Measurements from ENCODE around the gene KLC3.

Gene KLC3

GRCh38 chr19:45349430-45349941, 8.9 kb downstream of the KLC3 start:
- DNase-seq, result no peak

DNA sequence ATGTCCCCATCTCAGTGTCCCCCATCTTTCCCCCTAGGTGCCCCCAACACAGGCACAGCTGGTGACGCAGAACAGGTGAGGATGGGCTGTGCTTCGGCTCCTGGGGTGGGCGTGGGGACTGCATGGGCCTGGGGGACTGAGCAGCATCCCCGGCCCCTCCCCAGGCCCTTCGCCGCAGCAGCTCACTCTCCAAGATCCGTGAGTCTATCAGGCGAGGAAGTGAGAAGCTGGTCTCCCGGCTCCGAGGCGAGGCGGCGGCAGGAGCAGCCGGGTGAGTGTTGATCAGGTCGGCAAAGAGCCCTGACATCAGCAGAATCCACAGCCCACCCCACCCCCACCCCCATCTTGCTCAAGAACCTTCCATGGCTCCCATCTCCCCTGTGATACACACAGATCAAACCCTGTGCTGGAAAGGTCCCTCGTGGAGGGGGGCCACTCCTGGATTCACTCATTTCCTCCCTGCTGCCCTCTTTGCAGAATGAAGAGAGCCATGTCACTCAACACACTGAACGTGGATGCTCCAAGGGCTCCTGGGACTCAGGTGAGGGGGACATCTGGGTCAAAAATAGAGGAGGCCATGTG, 10.0 kb downstream of the KLC3 start:
- DNase-seq, result no peak

DNA sequence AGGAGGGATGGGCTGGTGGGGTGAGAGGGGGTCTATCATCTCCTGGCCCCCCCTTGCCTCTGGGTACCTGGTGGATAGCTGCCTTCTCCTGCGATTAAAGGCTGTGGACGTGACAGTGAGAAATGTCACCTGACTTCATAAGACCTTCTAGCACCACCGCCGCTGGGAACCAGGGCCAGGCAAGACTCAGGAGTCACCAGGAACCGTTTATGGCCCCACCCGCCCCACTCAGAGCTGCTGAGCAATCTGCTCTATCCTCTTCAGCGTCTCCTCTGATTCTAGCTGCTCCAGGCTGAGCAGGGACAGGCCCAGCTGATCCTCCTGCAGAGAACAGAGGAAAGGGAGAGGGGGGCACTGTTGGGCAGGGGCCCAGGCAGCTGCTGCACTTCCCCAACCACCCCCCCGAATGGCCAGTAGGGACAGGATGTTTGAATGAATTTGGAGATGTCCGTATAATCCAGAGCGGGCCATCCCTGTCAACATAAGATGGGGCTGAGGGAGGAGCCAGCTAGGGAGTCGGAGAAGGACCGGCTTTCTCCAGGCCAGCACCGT, 10.9 kb downstream of the KLC3 start:
- DNase-seq, result no peak

DNA sequence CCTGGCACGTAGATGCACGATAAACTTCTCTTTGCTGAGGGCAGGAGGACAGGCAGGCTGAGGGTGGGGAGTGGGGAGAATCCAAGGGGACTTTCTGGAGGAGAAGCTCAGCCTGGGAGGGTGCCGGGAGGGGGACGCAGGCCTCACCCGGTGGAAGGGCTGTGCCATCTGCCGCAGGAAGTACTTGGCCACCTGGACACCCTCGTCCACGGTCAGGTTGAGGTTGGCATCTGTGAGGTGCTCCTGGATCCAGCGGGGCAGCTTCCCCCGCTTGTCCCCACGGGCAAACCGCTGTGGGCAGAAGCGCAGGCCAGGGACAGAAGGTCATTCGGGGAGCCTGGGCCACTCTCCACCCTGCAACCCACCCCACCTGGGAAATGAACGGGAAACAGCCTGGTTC, 11.5 kb downstream of the KLC3 start:
- no peak for DNase-seq

DNA sequence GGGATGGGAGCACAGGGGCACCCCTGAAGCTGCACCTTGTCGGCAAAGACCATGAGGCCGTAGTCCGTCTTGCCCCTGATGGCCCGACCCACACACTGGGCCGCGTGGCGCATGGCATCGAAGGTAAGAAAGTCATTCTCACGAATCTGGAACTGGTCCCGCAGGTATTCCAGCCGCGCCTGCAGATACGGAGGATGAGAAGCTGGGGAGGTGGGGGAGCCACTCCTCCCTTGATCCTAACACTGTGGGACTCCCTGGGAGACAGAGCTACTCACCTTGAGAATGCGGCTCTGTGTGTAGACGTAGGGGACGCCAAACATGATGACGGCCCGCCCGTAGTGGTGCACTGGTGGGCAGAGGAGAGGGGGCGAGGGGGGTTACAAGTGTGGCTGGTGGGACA, 11.9 kb downstream of the KLC3 start:
- DNase-seq, result no peak

GRCh38 chr19:45352914-45353796, 12.6 kb downstream of the KLC3 start:
- no peak for DNase-seq

GRCh38 chr19:45354241-45354842, 13.8 kb downstream of the KLC3 start:
- no peak for DNase-seq

- no peak for DNase-seq
Observed at GRCh38 chr19:45355402-45355801, 14.9 kb downstream of the KLC3 start.

DNA sequence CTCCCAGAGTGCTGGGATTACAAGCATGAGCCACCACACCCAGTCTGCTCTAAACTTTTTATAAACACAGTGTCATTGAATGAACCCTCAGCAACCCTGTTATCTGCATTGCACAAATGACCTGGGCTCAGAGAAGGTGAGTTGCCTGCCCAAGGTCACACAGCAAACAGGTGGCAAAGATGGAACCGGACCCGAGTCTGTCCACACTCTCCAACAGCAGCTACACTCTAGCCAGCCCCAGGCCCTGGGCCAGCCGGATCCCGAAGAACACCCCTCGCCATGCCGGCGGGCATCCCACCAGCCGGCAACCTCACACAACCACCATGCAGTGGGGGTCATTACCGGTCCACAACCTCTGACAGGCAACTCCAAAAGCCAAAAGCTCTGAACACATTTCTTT, 15.4 kb downstream of the KLC3 start:
- no peak for DNase-seq

DNA sequence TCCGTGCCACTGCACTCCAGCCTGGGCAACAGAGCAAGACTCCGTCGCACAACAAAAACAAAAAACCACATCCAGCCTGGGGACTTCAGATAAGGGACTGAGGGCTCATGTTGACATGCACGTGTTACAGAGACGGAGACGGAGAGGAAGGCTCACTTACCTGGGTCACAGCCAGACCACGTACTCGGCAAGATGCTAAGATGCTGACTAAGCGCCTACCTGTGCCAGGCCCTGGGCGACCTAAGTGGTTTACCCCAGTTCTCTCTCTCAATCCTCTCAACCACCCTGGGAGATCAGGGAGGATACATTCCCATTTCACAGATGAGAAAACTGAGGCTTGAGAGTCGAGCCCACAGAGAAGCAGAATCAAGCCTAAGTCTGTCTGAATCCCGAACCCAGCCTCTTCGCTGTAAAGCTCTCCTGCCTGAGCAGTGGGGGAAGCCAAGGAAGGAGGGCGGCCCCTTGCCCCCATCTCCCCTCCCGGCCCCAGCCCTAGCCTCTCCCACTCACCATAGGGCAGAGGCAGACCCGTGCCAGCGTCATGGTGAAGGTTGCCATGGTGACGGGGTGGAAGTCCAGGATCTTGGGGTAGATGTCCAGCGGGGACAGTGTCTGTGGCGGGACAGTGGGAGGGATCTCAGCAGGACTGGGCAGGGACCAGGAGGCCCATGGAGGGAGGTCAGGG, 16.4 kb downstream of the KLC3 start:
- DNase-seq, result no peak

GRCh38 chr19:45357445-45357783, 16.9 kb downstream of the KLC3 start:
- DNase-seq, result no peak

GRCh38 chr19:45358213-45358792, 17.8 kb downstream of the KLC3 start:
- no peak for DNase-seq

GRCh38 chr19:45361608-45362007, 21.1 kb downstream of the KLC3 start:
- DNase-seq, result no peak

DNA sequence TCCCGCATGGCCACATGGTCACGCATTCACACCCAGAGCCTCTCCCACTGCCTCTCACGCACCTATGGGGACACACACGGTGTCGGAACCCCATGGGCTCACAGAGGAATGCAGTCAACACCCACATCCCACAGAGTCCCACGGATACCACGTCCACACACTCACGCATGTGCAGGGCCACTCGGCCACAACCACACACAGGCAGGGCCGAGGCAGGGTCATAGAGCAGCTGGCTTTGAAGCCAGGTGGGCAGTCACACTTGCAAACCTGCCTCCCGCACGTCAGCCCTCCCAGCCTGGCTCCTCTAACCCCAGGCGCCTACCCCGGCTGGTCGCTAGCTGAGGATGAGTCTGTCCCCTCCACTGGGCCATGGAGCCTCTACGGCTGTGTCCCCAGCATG, 21.7 kb downstream of the KLC3 start:
- DNase-seq, result no peak

- DNase-seq, result no peak
Observed at GRCh38 chr19:45363861-45364459, 23.4 kb downstream of the KLC3 start.

DNA sequence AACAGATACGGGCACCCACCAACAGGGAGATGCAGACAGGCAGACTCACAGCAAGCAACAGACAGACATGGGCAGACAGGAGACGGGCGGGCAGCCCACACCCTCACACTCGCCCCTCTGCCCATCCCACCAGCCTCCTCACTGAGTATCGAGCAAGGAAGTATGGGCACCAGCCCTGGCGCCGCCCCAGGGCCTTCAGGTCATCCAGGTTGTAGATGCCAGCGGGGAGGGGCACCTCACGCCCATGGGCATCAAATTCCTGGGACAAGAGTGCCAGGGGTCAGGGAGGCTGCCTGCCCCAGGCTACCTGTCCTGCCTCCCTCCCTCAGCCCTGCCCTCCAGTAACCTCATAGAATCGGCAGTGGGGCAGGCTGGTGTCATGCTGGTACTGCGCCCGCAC, 24.1 kb downstream of the KLC3 start:
- DNase-seq, result no peak

GRCh38 chr19:45368127-45368526, 27.6 kb downstream of the KLC3 start:
- DNase-seq, result no peak

DNA sequence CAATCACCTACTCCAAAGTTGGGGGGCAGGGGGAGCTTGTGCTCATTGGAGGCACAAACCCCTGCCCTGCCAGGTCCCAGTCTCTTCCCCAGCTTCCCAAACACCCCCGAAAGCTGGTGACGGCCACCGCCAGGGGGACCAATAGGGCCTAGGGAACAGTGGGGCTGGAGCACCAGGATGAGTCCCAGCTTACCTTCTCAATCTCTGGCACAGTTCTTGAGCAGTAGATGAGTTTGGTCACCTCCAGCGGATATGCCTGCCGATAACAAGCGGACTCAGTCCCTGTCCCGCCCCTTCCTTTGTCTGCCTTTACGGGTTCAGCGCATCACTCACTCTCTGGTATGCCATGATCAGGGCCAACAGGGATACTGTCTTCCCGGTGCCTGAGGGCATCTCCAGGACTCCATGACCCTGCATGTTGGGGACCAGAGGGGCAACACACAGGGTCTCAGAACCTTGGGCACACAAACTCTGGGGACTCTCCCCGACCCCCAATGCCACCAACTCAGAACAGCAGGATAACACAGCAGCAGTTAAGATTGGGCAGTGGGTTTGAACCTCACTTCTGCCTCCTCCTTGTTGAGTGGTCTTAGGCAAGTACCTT, 28.3 kb downstream of the KLC3 start:
- no peak for DNase-seq

GRCh38 chr19:45370410-45371204, 30.1 kb downstream of the KLC3 start, which contains the start of gene ERCC2:
Gene ERCC2 (minus strand): TSS chr19:45370573. CDS start chr19:45370540, 33 bp downstream.
- peak; percentile 97 to 100 (median 99) for DNase-seq

- no peak for DNase-seq
Observed at GRCh38 chr19:45376045-45376724, 35.6 kb downstream of the KLC3 start.
